C4-2B (cell line): ENCODE data around the gene TTC22.

Experiments
- H3K27ac ChIP-seq: fragments of 450-650 bp; 2 replicates; pipeline ENCODE4 v1.5.1; 2017
- ZFX ChIP-seq: fragments of 450-650 bp; IDR thresholded peaks from 2 replicates; pipeline ENCODE4 v1.6.1; 2017
- TF ChIP-seq, protein P1 (sequence below): fragments of 450-650 bp; conservative IDR thresholded peaks from 2 replicates; pipeline ENCODE4 v1.5.1; 2017; ENCODE audit warnings: mild to moderate bottlenecking

Gene TTC22

DNA sequence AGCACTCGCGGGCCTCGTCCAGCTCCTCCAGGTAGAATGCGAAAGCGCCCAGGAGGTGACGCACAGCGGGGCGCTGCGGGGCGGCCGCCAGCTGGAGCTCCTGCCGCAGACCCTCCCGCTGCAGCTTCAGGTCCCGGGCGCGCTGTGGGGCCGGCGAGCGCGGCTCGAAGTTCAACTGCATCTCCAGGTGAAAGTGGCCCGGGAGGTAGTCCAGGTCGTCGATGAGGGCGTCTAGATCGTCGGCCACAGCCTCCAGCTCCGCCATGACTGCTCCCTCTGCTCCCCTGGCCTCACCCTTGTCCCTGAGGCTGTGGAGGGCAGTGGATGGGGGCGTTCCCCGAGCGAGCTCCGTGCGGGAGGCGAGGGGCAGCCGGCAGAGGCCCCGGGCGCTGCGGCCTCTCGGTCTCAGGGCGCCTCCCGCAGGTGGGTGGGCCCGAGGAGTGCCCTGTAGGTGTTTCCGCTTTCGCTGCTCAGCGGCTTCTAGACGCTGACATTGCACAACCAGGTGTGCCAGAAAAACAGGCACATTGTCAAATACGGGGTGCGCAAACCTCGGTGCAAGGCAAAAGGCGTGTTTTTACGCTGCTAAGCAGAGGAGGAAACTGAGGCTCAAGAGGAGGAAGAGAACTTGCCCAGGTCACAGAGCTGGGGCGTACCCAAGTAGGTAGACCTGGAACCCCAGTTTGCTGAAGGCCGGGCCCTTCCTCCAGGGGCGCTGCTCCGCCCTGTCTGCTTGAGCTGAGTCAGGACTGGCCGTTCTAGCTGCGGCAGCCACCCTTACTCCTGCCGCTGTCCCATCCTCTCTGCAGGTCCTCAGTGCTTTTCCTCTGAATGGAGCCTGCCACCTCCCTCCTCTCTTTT lies at the start of gene TTC22:
TTC22 (minus strand) TSS at position 425 of the 861 bp plus-strand sequence; CDS start at position 265, 160 bp downstream.
- TF ChIP-seq ZFX: no peak
- TF ChIP-seq, protein P1, sequence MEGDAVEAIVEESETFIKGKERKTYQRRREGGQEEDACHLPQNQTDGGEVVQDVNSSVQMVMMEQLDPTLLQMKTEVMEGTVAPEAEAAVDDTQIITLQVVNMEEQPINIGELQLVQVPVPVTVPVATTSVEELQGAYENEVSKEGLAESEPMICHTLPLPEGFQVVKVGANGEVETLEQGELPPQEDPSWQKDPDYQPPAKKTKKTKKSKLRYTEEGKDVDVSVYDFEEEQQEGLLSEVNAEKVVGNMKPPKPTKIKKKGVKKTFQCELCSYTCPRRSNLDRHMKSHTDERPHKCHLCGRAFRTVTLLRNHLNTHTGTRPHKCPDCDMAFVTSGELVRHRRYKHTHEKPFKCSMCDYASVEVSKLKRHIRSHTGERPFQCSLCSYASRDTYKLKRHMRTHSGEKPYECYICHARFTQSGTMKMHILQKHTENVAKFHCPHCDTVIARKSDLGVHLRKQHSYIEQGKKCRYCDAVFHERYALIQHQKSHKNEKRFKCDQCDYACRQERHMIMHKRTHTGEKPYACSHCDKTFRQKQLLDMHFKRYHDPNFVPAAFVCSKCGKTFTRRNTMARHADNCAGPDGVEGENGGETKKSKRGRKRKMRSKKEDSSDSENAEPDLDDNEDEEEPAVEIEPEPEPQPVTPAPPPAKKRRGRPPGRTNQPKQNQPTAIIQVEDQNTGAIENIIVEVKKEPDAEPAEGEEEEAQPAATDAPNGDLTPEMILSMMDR: no peak
- no peak within 1 kb of the TSS for H3K27ac ChIP-seq

DNA sequence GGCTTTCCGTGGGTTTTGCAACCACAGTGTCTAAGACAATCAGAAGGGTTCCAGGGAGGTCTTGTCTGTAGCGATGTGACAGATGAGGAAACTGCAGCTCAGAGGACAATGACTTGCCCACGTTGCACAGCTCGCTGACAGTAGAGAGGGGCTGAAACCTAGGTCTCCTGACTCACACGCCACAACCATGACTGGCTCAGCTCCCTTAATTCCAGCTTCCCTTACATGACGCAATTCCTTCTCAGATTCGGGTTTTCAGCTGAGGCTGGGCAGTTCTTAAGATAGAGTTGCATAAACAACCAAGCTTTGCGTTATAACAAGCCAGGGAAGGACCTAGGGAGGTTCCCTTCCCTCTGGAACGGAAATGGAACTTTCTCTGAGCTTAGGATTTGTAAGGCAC lies 49.6 kb upstream of the TTC22 start:
- no peak overlapping the region for H3K27ac ChIP-seq
- no peak for TF ChIP-seq ZFX
- TF ChIP-seq, protein P1: no peak

DNA sequence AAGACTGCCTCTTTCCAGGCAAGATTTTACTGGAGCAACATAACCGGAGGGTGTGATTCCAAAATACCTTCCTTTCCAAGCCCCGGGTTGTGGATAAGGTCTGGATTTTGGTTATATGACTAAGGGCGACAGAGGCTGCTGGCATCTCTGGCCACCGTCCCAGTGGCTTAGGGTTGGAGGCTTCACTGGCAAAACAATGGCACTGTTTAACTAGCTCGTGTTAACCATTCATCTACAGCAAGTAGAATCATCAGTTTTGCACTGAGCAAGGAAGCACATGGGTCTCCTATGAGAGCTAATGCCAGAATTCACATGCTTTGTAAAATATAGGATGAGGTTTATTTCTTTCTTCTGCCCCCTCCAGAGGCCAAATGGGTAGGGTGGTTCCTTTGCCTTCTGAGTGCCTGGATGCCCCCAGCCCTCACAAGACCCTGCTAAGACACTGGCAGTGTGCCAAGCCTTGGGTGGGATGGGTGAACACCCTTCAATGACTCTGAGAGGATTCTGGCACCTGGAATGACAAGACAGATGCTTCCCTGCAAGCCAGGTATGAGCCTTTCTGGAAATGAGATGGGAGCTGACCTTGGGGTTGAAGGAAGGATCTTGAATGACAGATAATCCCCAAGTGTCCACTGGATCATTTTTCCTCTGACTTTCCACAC lies 49.1 kb upstream of the TTC22 start:
- H3K27ac ChIP-seq: no peak overlapping the region
- TF ChIP-seq, protein P1: no peak
- no peak for TF ChIP-seq ZFX

DNA sequence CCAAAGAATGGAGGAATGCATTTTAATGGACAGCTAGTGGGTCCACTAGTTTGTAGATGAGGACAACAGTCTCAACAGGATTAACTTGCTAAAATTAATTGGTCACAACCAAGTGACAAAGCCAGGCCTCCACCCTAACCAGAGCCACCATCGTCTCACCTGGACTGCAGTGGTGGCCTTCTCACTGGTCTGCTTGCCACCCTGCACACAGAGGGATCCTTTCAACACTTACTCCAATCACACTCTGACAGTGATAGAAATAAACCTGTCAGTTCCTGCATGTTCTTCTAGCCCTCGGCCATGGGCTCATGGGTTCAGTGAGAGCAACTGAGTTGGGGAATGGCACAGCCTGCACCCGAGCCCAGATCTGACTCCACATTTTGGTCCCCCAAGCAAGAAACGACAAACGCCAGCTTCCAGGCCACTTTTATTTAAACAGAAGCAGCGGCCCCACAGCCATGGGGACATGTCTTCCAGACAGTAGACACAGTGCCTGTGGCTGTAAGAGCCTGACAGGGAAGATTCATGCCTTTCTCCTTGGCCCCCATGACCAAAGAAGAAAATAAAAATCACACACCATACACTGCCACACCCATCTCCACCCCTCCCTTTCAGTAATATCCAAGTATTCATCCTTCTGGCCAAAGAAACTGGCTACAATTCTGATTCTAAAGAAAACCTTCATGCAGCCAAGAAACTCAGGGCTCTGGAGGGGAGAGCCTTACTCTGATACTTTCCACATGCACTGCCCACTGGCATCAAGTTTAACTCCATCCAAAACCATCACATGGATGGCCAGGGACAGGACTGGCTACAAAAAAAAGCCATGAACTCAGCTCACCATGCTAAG lies 48.3 kb upstream of the TTC22 start:
- H3K27ac ChIP-seq: no peak overlapping the region
- no peak for TF ChIP-seq ZFX
- TF ChIP-seq, protein P1: no peak

DNA sequence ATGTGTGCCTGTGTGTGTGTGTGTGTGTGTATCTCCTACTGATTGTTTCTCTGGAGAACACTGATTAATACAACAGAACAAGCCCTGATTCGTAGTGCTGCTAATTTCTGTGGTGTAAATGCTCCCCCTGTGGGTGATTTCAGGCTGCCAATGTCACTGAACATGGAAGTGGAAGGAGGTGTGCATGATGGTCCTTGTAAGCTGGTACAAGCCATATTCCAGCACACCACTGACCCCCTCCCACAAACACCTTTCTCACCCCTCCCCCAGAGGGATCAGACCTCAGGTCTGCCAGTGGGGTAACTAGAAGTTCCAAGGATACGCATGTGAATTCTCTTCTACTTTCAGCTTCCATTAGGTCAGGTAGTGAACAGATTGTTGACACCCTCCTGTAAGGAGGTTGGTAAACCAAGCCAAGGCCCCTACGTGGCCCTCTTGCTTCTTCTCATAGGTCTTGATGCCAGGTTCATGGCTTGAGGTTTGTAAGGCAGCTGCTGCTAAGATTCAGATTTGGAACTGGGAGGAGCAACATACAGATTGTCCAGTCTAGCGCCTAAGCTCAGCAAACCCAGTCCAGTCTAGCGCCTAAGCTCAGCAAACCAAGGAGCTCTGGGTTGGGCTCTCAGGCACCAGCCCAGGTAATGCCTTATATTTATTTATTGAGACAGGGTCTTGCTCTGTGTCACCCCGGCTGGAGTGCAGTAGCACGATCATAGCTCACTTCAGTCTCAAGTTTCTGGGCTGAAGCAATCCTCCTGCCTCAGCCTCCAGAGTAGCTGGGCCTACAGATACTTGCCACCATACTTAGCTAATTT lies 47.2 kb upstream of the TTC22 start:
- no peak for TF ChIP-seq ZFX

DNA sequence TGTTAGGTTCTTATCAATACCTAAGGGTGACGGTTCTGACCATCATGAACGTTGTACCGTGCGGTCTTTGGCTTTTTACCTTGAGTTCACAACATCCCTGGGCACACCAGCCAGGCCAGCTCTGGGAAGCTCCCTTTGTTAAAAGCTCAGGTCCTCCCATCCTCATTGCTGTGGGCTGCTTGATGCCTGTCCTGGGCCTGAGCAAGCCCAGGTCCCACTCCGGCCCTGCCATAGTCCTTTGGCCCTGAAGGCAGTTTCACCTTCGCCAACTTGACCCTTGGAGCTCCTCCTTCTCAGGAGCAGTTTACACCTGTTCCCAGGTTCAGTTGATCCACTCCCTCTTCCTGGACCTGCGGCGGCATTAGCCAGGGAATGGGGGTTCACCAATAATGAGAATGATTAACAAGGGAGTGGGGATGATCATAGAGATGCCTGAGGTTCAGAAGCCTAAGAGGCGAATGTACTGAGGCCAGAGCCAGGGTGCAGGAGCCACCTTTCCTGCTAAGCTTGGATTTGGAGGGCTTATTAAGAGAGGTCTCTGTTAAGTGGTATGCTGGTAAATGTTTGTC lies 45.7 kb upstream of the TTC22 start:
- TF ChIP-seq ZFX: no peak
- TF ChIP-seq, protein P1: no peak
- H3K27ac ChIP-seq: no peak overlapping the region

More for the DNA sequence above, 47.2 kb upstream of the TTC22 start:
- H3K27ac ChIP-seq: no peak overlapping the region

DNA sequence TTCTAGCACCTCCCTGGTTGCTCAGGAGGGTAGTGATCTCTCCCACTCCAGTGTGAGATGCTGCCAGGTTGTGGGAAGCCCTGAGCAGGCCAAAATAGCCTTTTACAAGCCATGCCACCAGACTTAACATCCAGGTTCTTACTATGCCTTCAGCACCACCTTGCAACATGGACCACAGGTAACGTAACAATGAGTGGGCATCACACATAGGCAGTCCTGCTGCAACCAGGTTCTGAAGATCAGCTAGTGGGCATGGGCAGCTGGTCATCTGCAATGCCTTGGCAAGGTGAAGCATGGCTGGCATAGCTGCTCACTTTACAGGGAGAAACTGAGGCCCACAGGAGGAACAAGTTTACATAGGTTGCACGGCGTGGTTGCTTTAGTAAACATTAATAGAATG lies 45.2 kb upstream of the TTC22 start:
- TF ChIP-seq, protein P1: no peak
- TF ChIP-seq ZFX: no peak
- H3K27ac ChIP-seq: no peak overlapping the region
